HG03159 (cell line): Measurements from ENCODE around the gene HOXA7.

Source experiments
- ATAC-seq: cut with Tn5 transposase; IDR thresholded peaks from one replicate; pipeline ENCODE4 v1.9.1; 2021; ENCODE audit warnings: mild to moderate bottlenecking, moderate library complexity; ENCODE audit not compliant: unreplicated experiment

HOXA7 gene

DNA sequence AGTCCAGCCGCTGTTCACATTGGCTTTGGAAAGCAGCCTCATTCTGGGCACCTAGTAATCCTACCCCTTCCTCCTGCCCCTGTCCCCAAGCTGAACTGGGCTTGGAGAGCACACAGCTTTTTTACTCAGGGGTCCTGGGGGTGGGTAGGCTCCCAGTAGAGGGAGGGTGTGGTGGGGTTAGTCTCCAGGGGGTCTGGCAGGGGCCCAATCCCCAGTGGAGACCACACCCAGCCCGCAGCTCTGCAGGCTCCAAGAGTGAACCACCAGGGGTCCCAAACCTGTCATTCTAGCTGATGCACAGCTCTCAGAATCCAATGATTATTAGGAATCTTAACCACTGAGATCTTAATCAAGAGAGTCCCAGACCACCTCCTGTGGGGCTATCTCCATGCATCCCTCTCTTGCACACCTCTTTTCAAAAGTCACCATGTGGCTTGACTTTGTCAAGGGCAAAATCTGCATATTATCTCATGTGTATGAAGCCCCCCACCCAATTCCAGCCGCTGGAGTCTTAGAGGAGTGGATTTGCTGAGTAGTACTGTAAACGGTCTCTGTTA, 25.9 kb upstream of the HOXA7 start:
- ATAC-seq = no peak

DNA sequence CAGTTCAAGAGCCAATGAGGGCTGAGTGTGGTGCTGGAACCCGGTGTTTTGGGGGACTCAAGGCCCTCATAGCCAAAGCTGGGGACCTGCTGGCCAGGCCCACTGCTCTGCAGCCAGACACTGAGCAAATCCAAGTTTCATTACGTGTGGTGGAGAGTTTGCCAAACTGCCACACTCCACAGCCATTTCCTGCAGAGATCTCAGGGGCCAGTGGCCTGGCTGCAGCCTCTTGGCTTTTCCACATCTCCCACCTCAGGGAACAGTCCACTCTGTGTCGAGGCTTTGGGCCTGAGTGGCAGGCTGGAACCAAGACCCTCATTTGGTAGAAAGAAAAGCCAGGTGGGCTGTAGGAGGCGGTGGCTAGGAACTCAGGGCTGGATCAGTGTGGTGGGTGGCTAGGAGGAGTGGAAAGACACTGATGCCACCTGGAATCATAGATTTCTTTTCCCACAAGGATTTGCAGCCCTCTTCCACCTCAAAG, 25.4 kb upstream of the HOXA7 start:
- ATAC-seq = no peak

DNA sequence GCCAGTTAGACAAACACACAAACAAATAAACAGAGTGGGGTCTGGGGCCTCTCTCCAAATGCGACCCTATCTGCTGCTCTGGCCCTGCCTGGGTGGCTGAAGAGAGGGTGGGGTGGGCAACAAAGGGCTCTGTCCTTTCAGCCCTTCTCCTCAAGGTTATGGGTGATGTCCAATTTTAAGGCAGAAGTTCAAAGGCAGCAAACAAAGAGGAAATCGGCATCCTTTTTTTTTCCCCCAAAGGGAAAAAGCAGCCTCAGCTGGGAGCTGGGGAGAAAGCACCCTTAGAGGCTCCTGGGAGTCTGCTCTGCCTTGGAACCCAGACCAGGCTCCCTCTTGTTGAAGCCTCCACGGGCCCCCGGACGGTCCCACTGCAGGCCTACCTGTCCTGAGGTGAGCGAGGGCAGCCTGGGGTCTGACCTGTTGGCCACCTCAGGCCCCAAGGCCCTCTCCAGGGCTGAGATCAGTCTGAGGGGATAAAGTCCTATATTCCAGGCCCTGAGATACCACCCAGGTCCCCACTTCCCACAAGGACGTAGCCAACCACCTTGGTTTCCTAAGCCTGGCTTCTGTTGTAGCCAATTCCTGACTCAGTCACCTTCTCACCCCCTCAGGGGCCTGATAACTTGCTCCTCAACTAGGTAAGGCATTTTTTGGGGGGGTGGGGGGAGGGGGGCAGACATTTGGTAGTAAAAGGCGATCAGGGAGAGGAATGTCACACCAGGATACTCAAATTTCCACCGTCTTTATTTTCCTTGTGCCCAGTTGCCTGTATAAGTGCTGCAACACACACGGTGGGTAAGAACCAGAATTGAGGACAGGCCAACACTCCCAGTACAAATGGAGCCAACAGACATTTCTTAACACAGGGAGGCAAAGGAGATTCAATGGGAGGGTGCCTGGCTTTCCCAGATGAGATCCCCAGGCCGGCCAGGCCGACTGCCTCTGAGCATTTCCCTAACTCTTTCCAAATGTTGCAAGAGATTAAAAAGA, 24.3 kb upstream of the HOXA7 start:
- ATAC-seq = no peak

DNA sequence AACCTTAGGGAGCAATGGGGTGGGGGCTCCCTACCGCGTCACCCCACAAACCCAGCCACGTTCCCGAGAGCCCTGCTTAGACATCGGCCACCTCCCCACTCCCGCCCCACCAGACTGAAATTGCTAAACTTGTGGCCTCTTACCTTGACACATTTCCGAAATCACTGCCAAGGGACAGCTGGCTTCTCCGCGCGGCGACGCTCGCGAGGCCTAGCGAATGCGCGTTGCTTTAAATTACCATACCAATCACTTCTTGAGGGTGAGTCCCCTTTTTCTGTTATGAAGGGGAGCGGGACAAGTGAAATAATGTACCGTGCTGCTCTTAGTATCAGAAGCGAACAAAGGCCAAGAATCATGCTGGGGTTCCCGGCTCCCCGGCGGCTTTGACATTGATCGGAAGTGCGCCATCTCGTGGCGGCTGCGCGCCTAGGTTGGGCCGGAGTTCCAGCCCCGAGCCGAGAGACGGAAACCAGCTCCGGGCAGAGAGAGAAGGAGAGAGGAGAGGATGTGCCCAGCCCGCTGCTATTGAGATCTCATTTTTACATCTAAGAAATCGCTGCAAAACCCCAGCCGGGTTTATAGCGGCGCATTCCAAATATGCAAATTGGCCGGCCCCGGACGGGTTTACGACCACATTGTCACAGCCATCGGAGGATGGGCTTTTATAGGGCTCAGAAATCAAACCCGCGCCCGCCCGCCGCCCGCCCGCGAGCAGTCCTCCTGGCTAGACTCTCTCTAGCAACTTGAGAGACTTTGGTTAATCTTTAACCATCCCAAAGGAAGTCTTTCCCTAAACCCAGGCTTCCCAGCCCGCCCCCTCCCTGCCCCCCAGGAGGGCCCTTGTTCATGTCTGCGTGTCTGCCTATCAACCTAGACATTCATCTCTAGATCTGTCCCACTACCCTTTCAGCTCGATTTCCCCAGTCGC, 23.3 kb upstream of the HOXA7 start:
- ATAC-seq = no peak

DNA sequence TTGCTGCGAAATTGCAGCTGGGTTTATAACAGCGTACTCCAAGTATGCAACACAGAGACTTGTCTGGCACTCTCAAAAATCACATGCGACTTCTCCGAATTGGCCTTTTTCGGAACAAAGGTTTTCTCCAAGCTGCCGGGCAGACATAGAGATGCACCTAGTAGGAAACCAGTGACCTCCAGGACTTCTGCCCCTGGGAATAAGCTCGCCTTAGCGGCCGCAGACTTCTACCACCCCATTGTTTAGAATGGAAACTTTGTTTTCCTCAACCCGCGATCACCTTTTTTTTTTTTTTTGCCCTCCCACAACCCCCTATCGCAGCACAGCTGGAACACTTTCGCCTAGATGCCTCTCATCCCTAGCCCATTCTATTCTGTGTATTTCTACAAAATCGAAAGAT, 22.6 kb upstream of the HOXA7 start:
- ATAC-seq = no peak

DNA sequence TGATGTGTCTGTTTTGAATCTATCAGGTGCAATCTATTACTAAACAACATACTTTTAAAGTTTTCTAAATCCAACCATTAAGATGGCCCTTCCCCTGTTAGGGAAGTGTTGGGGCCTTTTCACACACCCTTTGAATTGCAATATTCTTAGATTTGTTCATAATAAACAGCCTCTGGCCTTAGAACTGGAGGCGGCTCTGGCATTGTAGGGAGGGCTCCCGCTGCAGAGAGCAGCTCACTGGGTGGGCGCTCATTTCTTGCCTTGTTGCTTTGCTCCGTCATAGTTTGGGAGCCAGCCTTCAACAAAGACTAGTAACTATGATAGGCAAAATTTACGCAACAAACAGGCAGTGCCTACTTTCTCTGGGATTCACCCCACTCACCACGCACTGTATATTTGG, 21.9 kb upstream of the HOXA7 start:
- ATAC-seq = no peak

DNA sequence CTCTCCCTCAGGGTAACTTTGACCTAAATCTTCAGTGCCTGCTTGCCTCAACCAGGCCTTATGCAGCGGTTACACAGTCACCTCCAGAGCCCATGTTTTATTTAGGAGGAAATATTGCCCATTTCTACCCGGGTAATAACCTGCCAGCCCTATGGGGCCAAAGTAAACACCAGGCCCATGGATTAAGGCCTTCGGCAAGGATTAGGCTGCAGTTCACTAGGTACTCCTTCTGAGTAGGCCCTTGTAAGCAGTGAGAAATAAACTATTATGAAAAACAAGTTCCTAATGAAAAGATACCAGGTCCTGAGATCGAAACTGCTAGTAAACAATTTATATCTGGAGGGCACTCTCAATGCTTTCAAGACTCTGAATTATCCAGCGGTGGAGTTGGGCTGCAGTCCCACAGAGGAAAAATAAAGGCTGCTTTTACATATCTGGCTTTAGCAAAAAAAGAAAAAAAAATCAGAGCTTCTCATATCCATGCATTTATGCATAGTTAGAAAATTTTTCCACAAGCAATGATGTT, 21.4 kb upstream of the HOXA7 start:
- ATAC-seq = no peak

DNA sequence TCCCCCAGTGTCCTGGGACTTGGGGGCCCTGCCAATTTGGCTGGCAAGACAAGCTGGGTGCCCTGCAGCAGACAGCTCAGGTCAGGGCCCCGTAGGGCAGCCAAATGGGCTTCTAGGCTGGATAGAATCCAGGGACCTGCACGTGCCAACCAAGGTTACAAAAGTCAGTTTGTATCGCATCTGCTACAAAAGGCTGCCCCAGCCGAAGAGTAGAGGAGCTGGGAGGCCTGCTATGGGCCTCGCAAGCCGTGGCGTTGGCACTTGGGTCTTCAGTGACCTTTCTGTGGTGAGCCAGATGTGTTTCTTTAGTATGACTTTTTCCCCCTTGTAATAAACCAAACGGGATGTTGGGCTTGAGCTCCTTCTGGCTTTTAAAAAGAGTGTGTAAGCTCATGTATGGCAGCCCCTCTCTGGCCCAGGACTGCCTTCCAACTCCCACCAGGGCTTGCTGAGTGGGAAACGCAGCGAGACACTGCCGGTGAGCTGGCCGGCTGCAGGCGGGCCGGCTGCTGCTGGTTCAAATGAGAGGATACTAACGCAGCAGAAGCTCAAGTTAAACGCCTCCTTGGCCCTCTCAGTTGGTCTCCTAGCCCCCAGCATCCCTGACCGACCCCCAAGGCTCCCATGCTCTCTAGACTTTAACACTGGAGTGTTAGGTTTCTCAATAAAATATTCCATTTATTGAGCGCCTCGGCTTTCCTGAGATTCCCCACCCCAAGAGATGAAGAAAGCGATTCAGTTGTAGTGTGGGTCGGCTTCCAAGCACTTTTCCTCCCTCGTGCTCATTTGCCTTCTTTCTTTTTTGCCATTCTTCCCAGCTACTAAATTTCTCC, 20.7 kb upstream of the HOXA7 start:
- ATAC-seq = no peak

DNA sequence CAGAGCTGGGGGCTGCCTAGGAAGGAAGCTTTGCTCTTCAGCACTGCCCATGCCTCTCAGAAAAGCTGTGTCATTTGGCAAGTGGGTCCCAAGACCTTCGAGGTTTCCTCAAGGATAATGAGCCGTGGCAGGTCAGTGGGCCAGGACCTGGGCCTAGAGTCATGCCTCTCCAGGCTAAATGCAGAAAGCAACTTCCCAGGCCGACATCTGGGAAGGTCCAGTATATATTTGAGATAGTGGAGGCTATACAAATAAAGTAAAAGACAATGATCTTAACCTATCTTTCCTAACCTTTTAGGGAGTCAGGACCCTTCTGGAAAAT, 20.0 kb upstream of the HOXA7 start:
- ATAC-seq = no peak

DNA sequence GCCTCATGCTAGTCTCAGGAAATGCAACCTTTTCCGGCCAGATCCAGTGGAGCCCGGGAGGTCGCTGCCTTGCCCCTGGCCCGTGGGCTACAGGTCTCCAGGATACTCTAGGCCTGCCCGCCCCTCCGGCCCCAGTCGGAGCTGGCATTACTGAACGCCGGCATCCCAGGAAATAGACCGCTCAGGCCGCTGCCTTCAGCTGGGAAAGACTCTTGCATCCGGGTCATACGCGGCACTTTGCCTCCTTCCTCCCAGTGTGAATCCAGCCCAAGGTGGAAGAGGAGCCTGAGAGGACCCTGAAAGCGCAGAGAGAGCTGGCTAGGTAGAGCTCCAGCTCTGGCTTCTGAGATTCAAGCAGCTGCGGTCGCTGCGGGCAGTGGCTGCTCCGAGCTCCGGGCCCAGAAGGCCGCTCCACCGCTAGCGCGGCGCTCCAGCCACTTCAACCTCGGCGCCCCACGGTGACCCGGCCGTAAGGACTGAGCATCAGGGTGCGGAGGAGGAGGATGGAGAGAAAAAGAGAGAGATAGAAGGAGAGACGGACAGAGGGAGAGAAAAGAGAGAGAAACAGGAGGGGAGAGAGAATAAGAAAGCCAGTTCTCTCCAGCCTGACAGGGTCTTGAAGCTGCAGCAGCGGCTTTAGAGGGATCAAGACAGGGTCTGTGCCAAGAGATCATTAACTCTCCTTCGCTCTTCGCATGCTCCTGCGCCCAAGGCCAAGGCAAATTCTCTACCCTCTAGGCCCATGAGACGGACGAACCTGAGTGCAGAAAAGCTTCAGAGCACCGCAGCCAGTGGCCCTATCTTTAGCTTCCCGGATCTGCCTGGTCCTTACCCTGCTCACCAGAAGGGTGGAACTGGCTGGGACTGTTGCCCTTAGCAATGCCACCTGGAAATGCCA, 19.4 kb upstream of the HOXA7 start:
- ATAC-seq = no peak

DNA sequence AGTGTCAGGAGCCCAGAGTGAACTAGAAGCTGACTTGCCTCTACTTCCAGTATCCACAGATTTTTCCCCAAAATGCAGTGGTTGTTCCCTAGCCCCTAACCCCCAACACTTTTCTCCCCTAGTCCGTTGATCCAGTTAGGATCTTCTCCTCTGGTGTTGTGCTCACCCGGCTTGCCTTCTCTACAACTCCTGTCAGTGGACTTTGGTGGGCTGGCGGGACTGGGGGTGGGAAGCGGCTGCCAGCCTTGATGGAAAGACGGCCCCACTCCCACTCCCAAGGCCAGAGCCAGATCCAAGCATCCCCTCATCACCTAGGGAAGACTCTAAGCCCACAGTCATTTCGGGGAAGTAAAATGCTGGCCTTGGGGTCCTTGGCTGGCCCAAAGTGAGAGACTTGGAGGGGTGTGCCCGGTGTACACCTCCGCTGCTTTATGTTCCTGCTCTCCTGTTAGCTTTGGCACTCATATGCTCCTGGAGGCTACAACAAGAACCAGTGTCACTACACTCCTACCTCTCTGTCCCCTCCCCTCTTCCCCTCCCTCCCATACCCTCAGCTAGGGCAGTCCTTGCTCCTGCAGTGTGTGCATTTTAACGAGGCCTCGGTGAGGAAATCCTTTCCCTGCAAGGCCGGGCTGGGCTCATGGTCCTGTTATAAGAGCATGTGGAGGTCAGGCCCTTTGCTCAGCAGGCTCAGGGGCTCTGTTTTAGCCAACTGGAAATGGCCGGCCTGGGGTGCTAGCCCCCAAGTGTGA, 18.6 kb upstream of the HOXA7 start:
- ATAC-seq = no peak

DNA sequence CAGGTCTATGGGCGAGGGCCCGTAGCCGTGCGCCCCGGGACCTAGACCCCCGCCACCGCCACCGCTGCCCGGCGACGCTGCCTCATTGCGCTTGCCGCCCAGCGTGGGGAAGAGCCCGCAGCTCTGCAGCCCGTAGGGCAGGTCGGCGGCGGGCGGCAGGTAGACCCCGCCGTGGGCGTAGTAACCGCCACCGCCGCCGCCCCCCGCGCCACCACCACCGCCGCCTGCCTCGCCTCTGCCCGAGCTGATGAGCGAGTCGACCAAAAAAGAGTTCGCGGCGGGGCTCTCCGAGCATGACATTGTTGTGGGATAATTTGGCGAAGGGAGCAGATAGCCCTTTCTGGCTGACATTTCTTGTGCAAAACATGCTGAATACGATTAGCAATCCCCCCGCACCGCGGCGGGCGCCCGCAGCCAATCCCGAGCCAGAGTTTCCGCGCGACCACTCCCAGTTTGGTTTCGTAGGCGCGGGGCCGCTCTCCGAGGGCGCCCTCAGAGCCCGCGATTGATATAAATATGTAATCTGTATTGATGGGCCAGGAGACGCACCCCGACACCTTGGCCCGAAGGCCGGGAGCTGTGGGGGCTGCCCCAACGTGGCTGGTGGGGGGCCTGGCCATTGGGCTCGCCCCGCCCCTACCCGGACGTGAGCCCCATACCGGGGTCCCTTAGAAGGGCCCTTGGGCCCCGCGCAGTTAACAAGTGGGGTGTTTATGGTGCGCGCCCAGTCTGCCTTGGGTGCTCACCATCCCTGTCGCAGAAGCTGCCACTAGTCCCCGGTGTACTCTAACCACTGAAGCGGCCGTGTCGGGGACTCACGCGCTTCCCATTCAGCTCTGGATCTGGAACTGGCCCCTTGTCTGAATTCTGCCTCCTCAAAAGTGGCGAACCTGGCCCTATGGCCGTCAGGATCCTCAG, 17.7 kb upstream of the HOXA7 start, which contains the start of gene HOXA10:
TSS of gene HOXA10 (minus strand) at position 365 of the 918 bp plus-strand sequence. CDS start at position 351, 14 bp downstream.
- no peak for ATAC-seq

DNA sequence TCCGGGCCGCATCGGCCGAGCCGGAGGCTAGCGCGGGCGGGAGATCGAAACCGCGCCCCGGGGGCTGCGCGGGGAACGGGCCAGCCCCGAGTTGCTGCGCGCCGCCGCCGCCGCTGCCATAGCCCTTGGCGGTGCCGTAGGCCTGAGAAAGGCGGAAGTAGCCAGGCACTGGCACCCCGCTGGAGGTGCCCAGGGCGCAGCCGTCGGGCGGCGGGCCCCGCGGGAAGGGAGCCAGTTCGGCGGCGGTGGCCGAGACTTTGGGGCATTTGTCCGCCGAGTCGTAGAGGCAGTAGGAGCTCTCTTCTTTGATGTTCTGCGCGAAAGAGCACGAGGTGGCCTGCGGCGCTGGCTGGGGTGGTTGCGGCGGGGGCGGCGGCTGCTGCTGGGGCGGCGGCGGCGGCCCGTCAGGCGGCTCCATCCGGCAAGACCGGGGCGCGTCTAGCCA, 17.1 kb upstream of the HOXA7 start:
- ATAC-seq = no peak

DNA sequence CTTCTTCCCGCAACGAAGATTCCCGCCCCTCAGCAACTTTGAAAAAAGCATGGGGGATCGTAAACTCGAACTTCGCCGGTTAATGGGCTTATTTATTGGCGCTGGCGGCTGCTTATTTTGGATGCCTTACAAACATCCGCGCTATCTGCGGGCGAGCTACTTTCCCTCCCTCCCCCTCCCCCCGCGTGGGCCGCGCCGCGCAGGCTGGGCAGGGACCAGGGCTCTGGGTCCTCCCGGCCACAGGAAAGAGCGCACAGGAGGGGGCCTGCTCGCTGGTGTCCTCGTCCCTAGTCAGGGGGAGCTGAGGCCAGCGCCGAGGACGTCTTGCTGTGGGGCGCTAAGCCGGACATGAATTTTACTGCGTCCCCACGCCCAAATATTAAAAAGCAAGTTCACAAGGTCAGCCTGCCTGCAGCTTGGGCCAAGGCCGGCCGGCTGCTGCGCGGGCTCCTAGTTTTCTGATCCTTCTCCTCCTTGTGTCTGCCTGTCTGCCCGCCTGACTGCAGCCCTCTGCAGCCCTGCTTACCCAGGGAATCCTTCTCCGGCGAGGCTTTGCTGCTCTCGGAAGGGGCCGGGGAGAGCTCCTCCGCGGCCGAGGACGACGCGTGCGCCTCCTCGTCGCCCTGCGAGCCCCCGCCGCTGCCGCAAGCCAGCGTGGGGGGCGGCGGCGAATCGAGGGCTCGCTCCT, 16.5 kb upstream of the HOXA7 start:
- no peak for ATAC-seq

DNA sequence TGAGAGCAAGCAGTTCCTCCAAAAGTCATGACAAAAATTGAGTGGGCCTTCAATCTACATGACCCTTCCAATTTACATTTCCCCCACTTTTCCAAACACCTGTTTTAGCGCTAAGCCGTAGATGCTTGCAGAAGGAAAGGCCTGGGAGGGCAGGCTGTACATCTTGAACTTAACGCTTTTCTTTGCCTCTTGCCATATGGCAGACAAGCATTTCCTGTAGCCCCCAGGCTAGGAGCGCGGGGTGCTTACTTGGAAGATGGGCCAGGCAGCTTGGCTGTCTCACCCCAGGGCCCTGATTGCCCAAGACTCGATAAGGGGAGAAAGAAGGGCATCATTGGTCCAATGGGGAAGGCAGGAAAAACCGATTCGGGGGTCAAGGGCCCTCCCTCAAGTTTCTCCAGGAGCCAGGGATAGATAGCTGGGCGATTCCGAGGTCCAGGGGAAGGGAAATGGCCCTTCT, 15.9 kb upstream of the HOXA7 start:
- ATAC-seq = no peak

DNA sequence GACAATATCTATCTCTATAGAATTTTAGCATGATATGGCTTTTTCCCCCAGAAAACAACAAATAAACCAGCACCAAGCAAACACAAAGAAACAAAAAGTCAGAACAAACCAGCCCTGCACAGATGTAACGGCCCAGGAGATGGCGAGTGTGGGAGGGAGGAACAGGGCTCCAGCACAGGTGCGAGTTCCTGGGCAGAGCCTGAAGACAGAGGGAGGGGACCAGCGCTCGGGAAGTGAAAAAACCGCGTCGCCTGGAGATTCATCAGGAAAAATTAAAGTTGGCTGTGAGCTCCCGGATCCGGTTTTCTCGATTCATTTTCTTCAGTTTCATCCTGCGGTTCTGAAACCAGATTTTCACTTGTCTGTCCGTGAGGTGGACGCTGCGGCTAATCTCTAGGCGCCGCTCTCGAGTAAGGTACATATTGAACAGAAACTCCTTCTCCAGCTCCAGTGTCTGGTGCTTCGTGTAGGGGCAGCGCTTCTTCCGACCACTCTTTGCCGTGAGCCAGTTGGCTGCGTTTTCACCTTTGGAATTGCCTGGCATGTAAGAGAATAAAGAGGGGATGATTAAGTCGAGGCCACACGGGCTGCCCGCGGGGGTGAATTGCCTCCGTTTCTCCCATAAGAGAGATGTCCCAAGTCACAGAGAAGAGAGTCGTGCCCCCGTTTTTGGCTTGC, 15.3 kb upstream of the HOXA7 start:
- no peak for ATAC-seq
